ENCODE measurements around the gene CEP250. TPM values are rescaled to one million over a fixed set of nuclear protein-coding genes. Genes with fewer than 3 reads are reported as not detected.
"Not testable (repeated sequence)": the region's sequence is repeated elsewhere in the genome, so short reads cannot be mapped to it uniquely, and the experiment has no call there.

The CEP250 gene
- total and polyA plus RNA-seq, 2 experiments from 2014 or later = 39.1 to 61.5 TPM

DNA sequence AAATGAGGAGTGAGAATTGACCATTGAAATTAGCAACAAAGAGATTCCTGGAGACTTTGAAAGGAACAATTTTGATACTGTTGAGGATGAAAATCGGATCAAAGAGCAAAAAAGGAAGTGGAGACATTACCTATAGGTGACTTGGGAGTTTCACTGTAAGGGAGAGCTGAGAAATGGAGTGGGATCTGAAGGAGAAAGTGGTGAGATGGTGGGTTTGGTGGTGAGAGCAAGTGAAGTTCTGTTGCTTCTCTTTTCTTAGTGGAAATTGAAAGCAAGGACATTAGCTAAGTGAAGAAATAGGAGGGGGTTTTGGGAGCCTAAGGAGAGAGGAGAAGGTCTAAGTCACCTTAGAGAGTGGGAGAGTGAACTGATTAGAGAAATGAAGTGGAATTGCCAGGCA, 90.7 kb downstream of the CEP250 start:
- H3K4me3 ChIP-seq = no peak overlapping the region
- peaks cover 5% of the 10 kb centered on the region for H3K4me1 ChIP-seq (ENCODE audit: low read depth)
- H3K9me3 ChIP-seq (ENCODE audit: low read depth) = no peaks in the 10 kb centered on the region
- no peak for DNase-seq (ENCODE audit: low read depth in 1 of 2, low spot score in 1 of 2)
- peaks cover 34% of the 10 kb centered on the region for H3K36me3 ChIP-seq
- H3K27me3 ChIP-seq = no peaks in the 10 kb centered on the region
- TF ChIP-seq, protein P1, sequence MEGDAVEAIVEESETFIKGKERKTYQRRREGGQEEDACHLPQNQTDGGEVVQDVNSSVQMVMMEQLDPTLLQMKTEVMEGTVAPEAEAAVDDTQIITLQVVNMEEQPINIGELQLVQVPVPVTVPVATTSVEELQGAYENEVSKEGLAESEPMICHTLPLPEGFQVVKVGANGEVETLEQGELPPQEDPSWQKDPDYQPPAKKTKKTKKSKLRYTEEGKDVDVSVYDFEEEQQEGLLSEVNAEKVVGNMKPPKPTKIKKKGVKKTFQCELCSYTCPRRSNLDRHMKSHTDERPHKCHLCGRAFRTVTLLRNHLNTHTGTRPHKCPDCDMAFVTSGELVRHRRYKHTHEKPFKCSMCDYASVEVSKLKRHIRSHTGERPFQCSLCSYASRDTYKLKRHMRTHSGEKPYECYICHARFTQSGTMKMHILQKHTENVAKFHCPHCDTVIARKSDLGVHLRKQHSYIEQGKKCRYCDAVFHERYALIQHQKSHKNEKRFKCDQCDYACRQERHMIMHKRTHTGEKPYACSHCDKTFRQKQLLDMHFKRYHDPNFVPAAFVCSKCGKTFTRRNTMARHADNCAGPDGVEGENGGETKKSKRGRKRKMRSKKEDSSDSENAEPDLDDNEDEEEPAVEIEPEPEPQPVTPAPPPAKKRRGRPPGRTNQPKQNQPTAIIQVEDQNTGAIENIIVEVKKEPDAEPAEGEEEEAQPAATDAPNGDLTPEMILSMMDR (IDR thresholded peaks at IDR 0.05; ENCODE audit: low read depth, low read length) = no peak
- no peak overlapping the region for H3K27ac ChIP-seq

DNA sequence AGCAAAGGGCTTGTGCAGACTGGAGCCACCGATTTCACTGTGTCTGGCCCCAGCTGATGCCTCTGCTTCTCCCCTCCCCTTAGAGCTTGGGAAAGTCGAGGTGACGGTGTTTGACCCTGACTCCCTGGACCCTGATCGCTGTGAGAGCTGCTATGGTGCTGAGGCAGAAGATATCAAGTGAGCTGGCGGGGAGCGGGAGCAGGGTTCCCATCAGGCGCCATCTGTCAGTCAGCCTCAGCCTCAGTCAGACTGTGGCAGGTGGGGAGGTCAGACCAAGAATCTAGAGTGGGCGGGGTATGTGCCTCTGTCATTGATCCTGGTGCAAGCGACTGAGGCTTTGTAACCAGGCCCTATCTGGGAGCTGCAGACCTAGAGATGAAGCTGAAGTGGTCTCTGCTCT, 91.9 kb downstream of the CEP250 start:
- no peak overlapping the region for H3K27ac ChIP-seq
- H3K9me3 ChIP-seq (ENCODE audit: low read depth) = no peaks in the 10 kb centered on the region
- H3K27me3 ChIP-seq = no peaks in the 10 kb centered on the region
- peaks cover 34% of the 10 kb centered on the region for H3K36me3 ChIP-seq
- no peak for DNase-seq (ENCODE audit: low read depth in 1 of 2, low spot score in 1 of 2)
- H3K4me3 ChIP-seq = no peak overlapping the region
- TF ChIP-seq, protein P1 (IDR thresholded peaks at IDR 0.05; ENCODE audit: low read depth, low read length) = no peak
- no peaks in the 10 kb centered on the region for H3K4me1 ChIP-seq (ENCODE audit: low read depth)

DNA sequence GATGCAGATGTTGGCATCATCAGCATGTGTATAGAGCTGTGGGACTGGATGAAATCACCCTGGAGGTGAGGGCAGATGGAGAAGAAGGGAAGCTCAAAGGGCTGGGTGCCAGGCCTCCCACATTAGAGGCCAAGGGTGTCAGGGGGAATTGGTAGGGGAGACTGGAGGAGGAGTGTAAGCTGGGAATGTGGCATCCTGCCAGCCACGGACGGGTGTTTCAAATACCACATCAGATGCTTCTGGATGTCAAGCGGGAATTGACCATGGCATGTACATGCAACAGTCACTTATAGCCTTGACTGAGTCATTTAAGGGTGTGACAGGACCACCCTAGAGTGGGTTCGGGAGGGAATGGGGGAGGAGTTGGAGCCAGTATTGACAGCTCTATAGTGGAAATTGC, 96.1 kb downstream of the CEP250 start:
- no peaks in the 10 kb centered on the region for H3K4me1 ChIP-seq (ENCODE audit: low read depth)
- no peak overlapping the region for H3K27ac ChIP-seq
- DNase-seq (ENCODE audit: low read depth in 1 of 2, low spot score in 1 of 2) = peak in 1 of 2 donors; percentile 35
- no peaks in the 10 kb centered on the region for H3K9me3 ChIP-seq (ENCODE audit: low read depth)
- TF ChIP-seq, protein P1 (IDR thresholded peaks at IDR 0.05; ENCODE audit: low read depth, low read length) = no peak
- H3K4me3 ChIP-seq = no peak overlapping the region
- no peaks in the 10 kb centered on the region for H3K27me3 ChIP-seq
- peaks cover 60% of the 10 kb centered on the region for H3K36me3 ChIP-seq

DNA sequence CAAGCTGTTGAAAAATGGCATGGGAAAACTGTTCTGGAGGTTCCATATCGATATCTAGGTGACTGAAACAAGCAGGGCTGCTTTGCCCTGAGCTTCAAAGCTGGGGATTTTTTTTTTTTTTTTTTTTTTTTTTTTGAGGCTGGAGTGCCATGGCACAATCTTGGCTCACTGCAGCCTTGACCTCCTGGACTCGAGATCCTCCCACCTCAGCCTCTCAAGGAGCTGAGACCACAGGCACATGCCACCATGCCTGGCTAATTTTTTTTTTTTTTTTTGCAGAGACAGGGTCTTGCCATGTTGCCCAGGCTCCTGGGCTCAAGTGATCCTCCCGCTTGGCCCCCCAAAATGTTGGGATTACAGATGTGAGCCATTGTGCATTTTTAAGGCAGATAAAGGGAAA, 97.5 kb downstream of the CEP250 start:
- Histone ChIP-seq H3K36me3 (peaks cover 51% of the 10 kb centered on the region), H3K27ac (no peak overlapping the region), H3K27me3 (no peaks in the 10 kb centered on the region), H3K4me1 (ENCODE audit: low read depth) (no peaks in the 10 kb centered on the region), H3K9me3 (ENCODE audit: low read depth) (no peaks in the 10 kb centered on the region), H3K4me3 (no peak overlapping the region)
- TF ChIP-seq, protein P1 (IDR thresholded peaks at IDR 0.05; ENCODE audit: low read depth, low read length) = no peak
- DNase-seq (ENCODE audit: low read depth in 1 of 2, low spot score in 1 of 2) = no peak

DNA sequence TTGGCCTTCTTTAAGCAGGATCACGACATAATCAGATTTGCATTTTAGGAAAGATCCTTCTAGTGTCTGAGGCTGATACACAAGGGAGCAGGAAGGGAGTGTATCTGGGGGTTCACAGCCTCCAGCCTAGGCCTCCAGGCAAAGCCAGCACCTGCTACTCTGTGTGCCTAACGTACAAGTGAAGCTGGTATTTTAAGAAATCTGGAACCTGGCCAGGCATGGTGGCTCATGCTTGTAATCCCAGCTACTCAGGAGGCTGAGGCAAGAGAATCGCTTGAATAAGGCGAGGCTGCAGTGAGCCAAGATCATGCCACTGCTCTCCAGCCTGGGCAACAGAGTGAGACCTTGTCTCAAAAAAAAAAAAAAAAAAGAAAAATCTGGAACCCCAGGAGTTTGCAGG, 100.1 kb downstream of the CEP250 start:
- H3K36me3 ChIP-seq = peaks cover 34% of the 10 kb centered on the region
- not testable (repeated sequence) for H3K4me3 ChIP-seq; H3K9me3 ChIP-seq (ENCODE audit: low read depth); H3K27me3 ChIP-seq; H3K4me1 ChIP-seq (ENCODE audit: low read depth); H3K27ac ChIP-seq; DNase-seq (ENCODE audit: low read depth in 1 of 2, low spot score in 1 of 2)

DNA sequence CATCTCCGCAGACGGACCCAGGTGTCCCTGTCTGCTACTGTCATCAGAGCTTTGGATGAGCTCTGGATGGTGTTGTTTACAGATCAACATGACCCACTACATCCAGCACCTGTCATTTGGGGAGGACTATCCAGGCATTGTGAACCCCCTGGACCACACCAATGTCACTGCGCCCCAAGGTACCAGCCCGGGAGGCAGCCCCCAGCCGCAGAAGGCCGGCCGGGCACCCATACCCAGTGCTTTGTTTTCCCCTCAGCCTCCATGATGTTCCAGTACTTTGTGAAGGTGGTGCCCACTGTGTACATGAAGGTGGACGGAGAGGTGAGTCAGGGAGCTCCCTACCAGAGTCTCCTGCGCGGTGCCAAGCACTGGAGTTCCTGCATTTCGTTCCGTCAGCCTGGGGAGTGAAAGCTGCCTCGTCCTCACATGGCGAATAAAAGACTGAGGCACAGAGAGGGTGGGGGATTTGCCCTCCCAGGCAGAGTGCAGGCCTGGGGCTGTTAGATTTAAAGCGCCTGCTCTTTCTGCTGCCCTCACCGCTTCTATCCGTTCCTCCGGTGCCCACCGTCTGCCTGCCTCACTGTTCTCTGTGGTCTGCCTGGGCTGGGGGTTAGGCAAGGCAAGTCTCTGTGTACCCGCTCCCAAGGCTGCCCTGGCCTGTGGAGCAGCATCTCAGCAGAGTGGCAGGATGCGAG, 100.7 kb downstream of the CEP250 start:
- H3K4me1 ChIP-seq (ENCODE audit: low read depth) = no peaks in the 10 kb centered on the region
- DNase-seq (ENCODE audit: low read depth in 1 of 2, low spot score in 1 of 2) = no peak
- H3K27me3 ChIP-seq = no peaks in the 10 kb centered on the region
- H3K27ac ChIP-seq = no peak overlapping the region
- H3K9me3 ChIP-seq (ENCODE audit: low read depth) = no peaks in the 10 kb centered on the region
- TF ChIP-seq, protein P1 (IDR thresholded peaks at IDR 0.05; ENCODE audit: low read depth, low read length) = no peak
- H3K4me3 ChIP-seq = no peak overlapping the region
- peaks cover 34% of the 10 kb centered on the region for H3K36me3 ChIP-seq

All from cardiac muscle cell (in vitro differentiated cells and primary cell).